PFSK-1 (cell line): ENCODE results near the gene ASIC4.

Experiments
- FOXP2 ChIP-seq: optimal IDR thresholded peaks from 2 replicates; pipeline ENCODE3; 2011; ENCODE audit warnings: borderline replicate concordance, control low read depth, inconsistent platforms; ENCODE audit not compliant: insufficient read depth; ENCODE audit errors: extremely low read length, extremely low read depth
- SIN3A ChIP-seq: IDR thresholded peaks from 2 replicates; pipeline ENCODE4 v1.6.1; 2012; ENCODE audit warnings: mild to moderate bottlenecking, low read length, moderate library complexity, borderline replicate concordance; ENCODE audit not compliant: insufficient read depth
- TAF1 ChIP-seq: IDR thresholded peaks from 2 replicates; pipeline ENCODE4 v1.6.1; 2012; ENCODE audit warnings: low read length, control low read depth, borderline replicate concordance; ENCODE audit not compliant: insufficient read depth

GRCh38 chr2:219488844-219489194 lies 25.5 kb upstream of the ASIC4 start:
- TF ChIP-seq TAF1 (no peak), FOXP2 (no peak), SIN3A (no peak)
